Thyroid gland (tissue), 4 donors: ENCODE data around the gene PTPRN2.

ENCODE experiments used
- CTCF ChIP-seq, 6 experiments: fragments of 200-600 bp in 3 of 6; fragments of 450-650 bp in 3 of 6; sonication (generic) in 3 of 6; IDR thresholded peaks; one replicate each; pipeline ENCODE4 v1.5.1; 2016 to 2019; ENCODE audit warnings: antibody characterized with exemption in 6 of 6, mild to moderate bottlenecking in 2 of 6, inconsistent platforms in 1 of 6, moderate library complexity in 1 of 6
- POLR2A ChIP-seq, 2 donors: fragments of 450-650 bp; IDR thresholded peaks; one replicate each; pipeline ENCODE4 v1.6.1; 2017; ENCODE audit warnings: antibody characterized with exemption in 2 of 2, mild to moderate bottlenecking in 2 of 2, moderate library complexity in 1 of 2

GRCh38 chr7:157709531-157710251 is 877.9 kb downstream of the PTPRN2 start:
- TF ChIP-seq CTCF (IDR thresholded peaks at IDR 0.05) (no peak), POLR2A (IDR thresholded peaks at IDR 0.05) (no peak)
